HL-60 (cell line): Measurements from ENCODE around the gene CSN1S1.

ENCODE experiments used
- DNase-seq, 2 experiments: peaks; one replicate each; pipeline ENCODE4 v3.0.0-alpha.2; 2010 to 2020; ENCODE audit warnings: low read depth in 1 of 2, low spot score in 1 of 2
- H3K27ac ChIP-seq: fragments of 250-450 bp; sonication (Bioruptor Pico); replicated peaks from 2 replicates; pipeline ENCODE4 v1.5.1; 2020; ENCODE audit warnings: mild to moderate bottlenecking, moderate library complexity
- H3K27me3 ChIP-seq: fragments of 250-450 bp; sonication (Bioruptor Pico); 2 replicates; pipeline ENCODE4 v1.5.1; 2021; ENCODE audit warnings: mild to moderate bottlenecking, moderate library complexity; ENCODE audit not compliant: insufficient read depth, poor library complexity, severe bottlenecking
- H3K4me3 ChIP-seq: replicated peaks from 2 replicates; pipeline ENCODE4 v1.5.1; 2011; ENCODE audit warnings: mild to moderate bottlenecking, control low read depth, low read length; ENCODE audit not compliant: insufficient read depth
- CTCF ChIP-seq: IDR thresholded peaks from one replicate; pipeline ENCODE4 v1.5.1; 2011; ENCODE audit warnings: low read length, control low read depth, inconsistent platforms; ENCODE audit not compliant: insufficient read depth
- GABPA ChIP-seq: IDR thresholded peaks from 2 replicates; pipeline ENCODE4 v1.6.1; 2012; ENCODE audit warnings: low read depth
- POLR2AphosphoS5 ChIP-seq: IDR thresholded peaks from 2 replicates; pipeline ENCODE4 v1.6.1; 2012; ENCODE audit warnings: low read depth
- REST ChIP-seq: IDR thresholded peaks from 2 replicates; pipeline ENCODE4 v1.6.1; 2012; ENCODE audit warnings: low read depth; ENCODE audit not compliant: insufficient replicate concordance
- SPI1 ChIP-seq: IDR thresholded peaks from 2 replicates; pipeline ENCODE4 v1.6.1; 2012; ENCODE audit warnings: low read depth, mild to moderate bottlenecking, borderline replicate concordance

CSN1S1 gene

GRCh38 chr4:69888336-69888735 lies 42.5 kb upstream of the CSN1S1 start:
- Histone ChIP-seq H3K4me3 (no peak overlapping the region), H3K27me3 (no peaks in the 10 kb centered on the region), H3K27ac (no peak overlapping the region)
- no peak for TF ChIP-seq POLR2AphosphoS5
- no peak for TF ChIP-seq GABPA
- TF ChIP-seq REST, result no peak
- 0 out of 2 replicates have a peak, but pooled peaks have one; percentile 4 for TF ChIP-seq SPI1
- TF ChIP-seq CTCF, result no peak
- DNase-seq, result no peak

GRCh38 chr4:69894186-69894585 lies 36.7 kb upstream of the CSN1S1 start:
- DNase-seq, result no peak
- TF ChIP-seq CTCF, result no peak
- no peak for TF ChIP-seq SPI1
- no peak for TF ChIP-seq REST
- no peak for TF ChIP-seq GABPA
- TF ChIP-seq POLR2AphosphoS5, result no peak
- H3K27me3 ChIP-seq, result no peaks in the 10 kb centered on the region
- H3K4me3 ChIP-seq, result no peak overlapping the region
- no peak overlapping the region for H3K27ac ChIP-seq

- no peaks in the 10 kb centered on the region for H3K27me3 ChIP-seq
- DNase-seq, result no peak
- no peak overlapping the region for H3K4me3 ChIP-seq
- H3K27ac ChIP-seq, result no peak overlapping the region
- TF ChIP-seq REST (no peak), CTCF (no peak), GABPA (no peak), SPI1 (no peak), POLR2AphosphoS5 (no peak)
Observed at GRCh38 chr4:69894721-69895120, 36.1 kb upstream of the CSN1S1 start.
